Dedifferentiated amniotic fluid mesenchymal stem cell (primary cell): ENCODE measurements around the gene TMSB15B.
"Not testable (repeated sequence)": the region's sequence is repeated elsewhere in the genome, so short reads cannot be mapped to it uniquely, and the experiment has no call there.

Experiments
- DNase-seq: peaks from one replicate; pipeline ENCODE4 v3.0.0-alpha.2; 2016; ENCODE audit errors: extremely low spot score

The TMSB15B gene

GRCh38 chrX:103962411-103963278, at the start of gene TMSB15B:
TSS of gene TMSB15B (plus strand) at chrX:103962627.
- not testable (repeated sequence) for DNase-seq

- no peak for DNase-seq
These were observed 48.9 kb upstream of the TMSB15B start for GRCh38 chrX:103913356-103914020.

GRCh38 chrX:103918050-103918449, 44.4 kb upstream of the TMSB15B start:
- peak; percentile 56 for DNase-seq

GRCh38 chrX:103918571-103919269, 43.7 kb upstream of the TMSB15B start:
- peak; percentile 16 for DNase-seq

- DNase-seq = peak; percentile 30
These were observed 43.2 kb upstream of the TMSB15B start for GRCh38 chrX:103919270-103919637.

- not testable (repeated sequence) for DNase-seq
These were observed 41.9 kb upstream of the TMSB15B start for GRCh38 chrX:103920515-103920914.

- no peak for DNase-seq
These were observed 35.4 kb upstream of the TMSB15B start for GRCh38 chrX:103927030-103927429.

- DNase-seq = no peak
These were observed 34.8 kb upstream of the TMSB15B start for GRCh38 chrX:103927633-103928032.

GRCh38 chrX:103932133-103932532, 30.3 kb upstream of the TMSB15B start:
- DNase-seq = no peak

GRCh38 chrX:103940257-103940656, 22.2 kb upstream of the TMSB15B start:
- not testable (repeated sequence) for DNase-seq

GRCh38 chrX:103941201-103941975, 21.0 kb upstream of the TMSB15B start:
- no peak for DNase-seq

GRCh38 chrX:103949506-103949905, 12.9 kb upstream of the TMSB15B start:
- DNase-seq = no peak

- DNase-seq = no peak
These were observed 9.1 kb upstream of the TMSB15B start for GRCh38 chrX:103953353-103953752.

- no peak for DNase-seq
These were observed 8.2 kb upstream of the TMSB15B start for GRCh38 chrX:103954259-103954658.

GRCh38 chrX:103960599-103960998, 1.8 kb upstream of the TMSB15B start:
- DNase-seq = not testable (repeated sequence)

- DNase-seq = not testable (repeated sequence)
These were observed 21.1 kb downstream of the TMSB15B start for GRCh38 chrX:103983508-103983907.

- no peak for DNase-seq
These were observed 36.8 kb downstream of the TMSB15B start for GRCh38 chrX:103999234-103999633.

- DNase-seq = no peak
These were observed 46.4 kb downstream of the TMSB15B start for GRCh38 chrX:104008831-104009230.

- no peak for DNase-seq
These were observed 50.7 kb downstream of the TMSB15B start for GRCh38 chrX:104013158-104013557.

GRCh38 chrX:104013606-104014005, 51.2 kb downstream of the TMSB15B start, which contains the start of gene H2BW1:
TSS of gene H2BW1 (minus strand) at chrX:104013708. CDS start at chrX:104013576, 132 bp downstream.
- no peak for DNase-seq

- DNase-seq = not testable (repeated sequence)
These were observed 53.1 kb downstream of the TMSB15B start for GRCh38 chrX:104015576-104015975.
